Keratinocyte (primary cell): ENCODE measurements around the gene SNAP25. TPM values are rescaled to one million over a fixed set of nuclear protein-coding genes. Genes with fewer than 3 reads are reported as not detected.

ENCODE experiments used
- DNase-seq: peaks from one replicate; pipeline ENCODE4 v3.0.0-alpha.2; 2011; ENCODE audit warnings: low read depth, missing footprints, low spot score
- FAIRE-seq: peaks from 2 replicates; lab custom pipeline; 2011; peaks lifted over from hg19 to GRCh38; lab: Jason Lieb, UNC
- H2AFZ ChIP-seq: 2 replicates; pipeline ENCODE4 v1.6.0; 2012; ENCODE audit warnings: low read length, control low read depth, inconsistent platforms; ENCODE audit not compliant: control insufficient read depth
- H3K27ac ChIP-seq: 2 replicates; pipeline ENCODE4 v1.5.1; 2011; ENCODE audit warnings: low read length; ENCODE audit not compliant: control insufficient read depth, insufficient read depth
- H3K27me3 ChIP-seq: 3 replicates; pipeline ENCODE4 v1.6.0; 2011; ENCODE audit warnings: low read length; ENCODE audit not compliant: control insufficient read depth, insufficient read depth; ENCODE audit errors: extremely low read depth
- H3K36me3 ChIP-seq, 2 experiments: 2 replicates in 1 of 2; 3 replicates in 1 of 2; pipeline ENCODE4 v1.5.1; 2011; ENCODE audit warnings: low read length in 2 of 2, mild to moderate bottlenecking in 1 of 2; ENCODE audit not compliant: control insufficient read depth in 2 of 2, insufficient read depth in 2 of 2; ENCODE audit errors: extremely low read depth in 1 of 2
- H3K4me1 ChIP-seq: 3 replicates; pipeline ENCODE4 v1.5.1; 2011; ENCODE audit warnings: low read length; ENCODE audit not compliant: control insufficient read depth, insufficient read depth; ENCODE audit errors: extremely low read depth
- H3K4me2 ChIP-seq: 3 replicates; pipeline ENCODE4 v1.6.0; 2011; ENCODE audit warnings: low read depth, low read length; ENCODE audit not compliant: control insufficient read depth, insufficient read depth; ENCODE audit errors: extremely low read depth
- H3K4me3 ChIP-seq, 3 experiments: fragments of 200-600 bp in 1 of 3; sonication (generic) in 1 of 3; 2 replicates in 2 of 3; 3 replicates in 1 of 3; pipeline ENCODE4 v1.5.1; 2011 to 2016; ENCODE audit warnings: low read length in 3 of 3, mild to moderate bottlenecking in 3 of 3, control low read depth in 2 of 3, inconsistent platforms in 1 of 3, low read depth in 1 of 3, mixed read lengths in 1 of 3, mixed run types in 1 of 3, moderate library complexity in 1 of 3; ENCODE audit not compliant: control insufficient read depth in 2 of 3, insufficient read depth in 2 of 3; ENCODE audit errors: extremely low read depth in 1 of 3
- H3K79me2 ChIP-seq: 2 replicates; pipeline ENCODE4 v1.6.0; 2012; ENCODE audit warnings: low read length; ENCODE audit not compliant: control insufficient read depth, insufficient read depth
- H3K9ac ChIP-seq: 3 replicates; pipeline ENCODE4 v1.6.0; 2011; ENCODE audit warnings: low read length; ENCODE audit not compliant: control insufficient read depth, insufficient read depth; ENCODE audit errors: extremely low read depth
- H3K9me1 ChIP-seq: 3 replicates; pipeline ENCODE4 v1.6.0; 2011; ENCODE audit warnings: low read length; ENCODE audit not compliant: control insufficient read depth, insufficient read depth; ENCODE audit errors: extremely low read depth
- H3K9me3 ChIP-seq: 2 replicates; pipeline ENCODE4 v1.5.1; 2012; ENCODE audit warnings: low read depth, low read length; ENCODE audit not compliant: control insufficient read depth
- H4K20me1 ChIP-seq: 3 replicates; pipeline ENCODE4 v1.6.0; 2011; ENCODE audit warnings: low read length; ENCODE audit not compliant: control insufficient read depth, insufficient read depth; ENCODE audit errors: extremely low read depth
- EZH2 ChIP-seq: IDR thresholded peaks from one replicate; pipeline ENCODE4 v1.6.1; 2012; ENCODE audit warnings: inconsistent platforms, mild to moderate bottlenecking, low read length, moderate library complexity
- dilution Hi-C: fragments of 300-500 bp; cut with MboI; formaldehyde crosslinking; loops from one replicate; pipeline ENCODE4 v1.7.0; 2020; ENCODE audit warnings: low sequenced_read_pairs; ENCODE audit not compliant: extremely low pct_ligation_motif_present
- polyA plus RNA-seq, 5 experiments: library from polyadenylated mRNA; depleted of rRNA in 3 of 5; stranded (reverse) in 3 of 5; stranded (forward) in 1 of 5; unstranded in 1 of 5; fragments of >200 nt; gene quantifications; 1 replicate in 1 of 5; 2 replicates in 3 of 5; 3 replicates in 1 of 5; pipeline versions ENCODE4 v1.2.1 to v1.2.3, GENCODE V29; 2011 to 2012; ENCODE audit warnings: missing spikeins in 2 of 5, low read depth in 1 of 5, low replicate concordance in 1 of 5
- TF ChIP-seq, protein P1 (sequence below), 3 experiments: IDR thresholded peaks in 1 of 3; conservative IDR thresholded peaks in 1 of 3; optimal IDR thresholded peaks in 1 of 3; 2 replicates in 2 of 3; 3 replicates in 1 of 3; pipeline versions ENCODE3 to v1.5.1; 2011; ENCODE audit warnings: low read length in 3 of 3, mild to moderate bottlenecking in 3 of 3, moderate library complexity in 2 of 3, control low read depth in 1 of 3, inconsistent platforms in 1 of 3; ENCODE audit not compliant: insufficient read depth in 2 of 3; ENCODE audit errors: extremely low read depth in 1 of 3

Gene SNAP25
- polyA plus RNA-seq, 1 donor (not counting 4 experiments of a cell fraction or from before 2014, with no cell fraction given): not detected

DNA sequence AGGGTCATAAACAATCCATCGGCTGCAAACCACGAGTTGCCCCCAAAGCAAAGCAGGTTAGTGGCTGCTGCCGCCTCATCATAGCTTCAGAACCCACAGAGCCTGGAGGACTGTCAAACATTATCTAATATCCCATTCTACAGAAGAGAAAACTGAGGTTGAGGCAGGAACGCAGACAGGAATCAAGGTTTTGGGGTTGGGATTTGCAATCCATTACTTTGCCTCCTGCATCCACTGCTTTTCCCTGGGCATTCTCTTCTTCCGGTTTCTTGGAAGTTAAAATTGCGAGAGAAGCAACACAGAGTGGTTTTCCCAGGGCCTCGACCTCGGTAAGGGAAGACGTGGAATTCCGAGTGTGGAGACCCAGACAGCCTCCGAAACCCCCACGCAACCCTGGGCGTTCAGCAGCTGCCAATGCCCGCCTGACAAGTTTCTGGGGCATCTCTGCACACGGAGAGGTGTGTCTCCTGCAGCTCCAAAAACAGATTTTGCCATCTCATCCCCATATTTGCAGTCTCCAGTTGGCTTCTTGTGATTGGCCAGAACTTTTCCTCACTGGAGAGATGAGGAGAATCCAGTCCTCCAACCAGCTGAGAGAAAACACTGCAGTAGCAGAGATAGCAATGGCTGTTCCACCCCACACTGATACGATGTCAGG is 45.5 kb upstream of the SNAP25 start:
- Histone ChIP-seq H3K9me1 (no peaks in the 10 kb centered on the region), H3K36me3 (no peaks in the 10 kb centered on the region), H3K27me3 (peaks cover 17% of the 10 kb centered on the region), H3K79me2 (no peaks in the 10 kb centered on the region), H2AFZ (no peak overlapping the region), H3K9me3 (no peaks in the 10 kb centered on the region), H4K20me1 (no peaks in the 10 kb centered on the region), H3K27ac (no peak overlapping the region), H3K4me1 (no peaks in the 10 kb centered on the region), H3K4me2 (no peak overlapping the region), H3K4me3 (no peak overlapping the region), H3K9ac (no peak overlapping the region)
- FAIRE-seq (no peak), DNase-seq (no peak)
- dilution Hi-C loops: no loop called here
- no peak for TF ChIP-seq EZH2
- TF ChIP-seq, protein P1, sequence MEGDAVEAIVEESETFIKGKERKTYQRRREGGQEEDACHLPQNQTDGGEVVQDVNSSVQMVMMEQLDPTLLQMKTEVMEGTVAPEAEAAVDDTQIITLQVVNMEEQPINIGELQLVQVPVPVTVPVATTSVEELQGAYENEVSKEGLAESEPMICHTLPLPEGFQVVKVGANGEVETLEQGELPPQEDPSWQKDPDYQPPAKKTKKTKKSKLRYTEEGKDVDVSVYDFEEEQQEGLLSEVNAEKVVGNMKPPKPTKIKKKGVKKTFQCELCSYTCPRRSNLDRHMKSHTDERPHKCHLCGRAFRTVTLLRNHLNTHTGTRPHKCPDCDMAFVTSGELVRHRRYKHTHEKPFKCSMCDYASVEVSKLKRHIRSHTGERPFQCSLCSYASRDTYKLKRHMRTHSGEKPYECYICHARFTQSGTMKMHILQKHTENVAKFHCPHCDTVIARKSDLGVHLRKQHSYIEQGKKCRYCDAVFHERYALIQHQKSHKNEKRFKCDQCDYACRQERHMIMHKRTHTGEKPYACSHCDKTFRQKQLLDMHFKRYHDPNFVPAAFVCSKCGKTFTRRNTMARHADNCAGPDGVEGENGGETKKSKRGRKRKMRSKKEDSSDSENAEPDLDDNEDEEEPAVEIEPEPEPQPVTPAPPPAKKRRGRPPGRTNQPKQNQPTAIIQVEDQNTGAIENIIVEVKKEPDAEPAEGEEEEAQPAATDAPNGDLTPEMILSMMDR (optimal IDR thresholded peaks at IDR 0.05 in 1 of 3, IDR thresholded peaks at IDR 0.05 in 1 of 3, conservative IDR thresholded peaks at IDR 0.05 in 1 of 3; ENCODE audit: extremely low read depth in 1 of 3, insufficient read depth in 2 of 3, low read length in 3 of 3): no peak

GRCh38 chr20:10174400-10174799 is 44.2 kb upstream of the SNAP25 start:
- H3K4me3 ChIP-seq: no peak overlapping the region
- FAIRE-seq: no peak
- dilution Hi-C loops: no loop called here
- no peak overlapping the region for H3K9ac ChIP-seq
- no peaks in the 10 kb centered on the region for H3K4me1 ChIP-seq
- H3K4me2 ChIP-seq: no peak overlapping the region
- no peaks in the 10 kb centered on the region for H3K36me3 ChIP-seq
- H3K79me2 ChIP-seq: no peaks in the 10 kb centered on the region
- TF ChIP-seq, protein P1 (optimal IDR thresholded peaks at IDR 0.05 in 1 of 3, IDR thresholded peaks at IDR 0.05 in 1 of 3, conservative IDR thresholded peaks at IDR 0.05 in 1 of 3; ENCODE audit: extremely low read depth in 1 of 3, insufficient read depth in 2 of 3, low read length in 3 of 3): no peak
- no peak for TF ChIP-seq EZH2
- no peak for DNase-seq
- peaks cover 17% of the 10 kb centered on the region for H3K27me3 ChIP-seq
- no peaks in the 10 kb centered on the region for H3K9me3 ChIP-seq
- no peaks in the 10 kb centered on the region for H3K9me1 ChIP-seq
- no peak overlapping the region for H3K27ac ChIP-seq
- H2AFZ ChIP-seq: no peak overlapping the region
- H4K20me1 ChIP-seq: no peaks in the 10 kb centered on the region
